ENCODE data around the gene GRIK1.

Gene GRIK1

DNA sequence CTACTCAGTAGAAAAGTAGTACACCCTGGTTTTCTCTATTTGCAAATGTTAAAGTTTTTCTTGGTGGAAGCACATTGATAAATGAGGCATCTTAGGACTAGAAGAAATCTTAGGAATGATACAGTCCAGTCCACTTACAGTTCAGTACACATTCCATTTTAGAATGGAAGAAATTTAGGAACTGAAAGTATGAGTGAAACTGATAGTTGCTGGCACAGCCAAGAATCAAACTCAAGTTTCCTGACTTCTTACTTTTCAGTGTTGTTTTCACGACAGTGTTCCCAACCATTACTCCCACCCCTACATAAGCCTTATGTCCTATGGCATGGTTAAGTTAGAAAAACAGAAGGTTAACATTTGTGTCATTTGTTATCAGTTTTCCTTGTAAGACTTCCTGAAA, 382.6 kb downstream of the GRIK1 start:
- Histone ChIP-seq H3K4me3 (ENCODE audit: low read depth, low read length) (no peak overlapping the region), H3K4me1 (ENCODE audit: control insufficient read depth, insufficient read depth, low read length) (no peaks in the 10 kb centered on the region), H3K9me3 (ENCODE audit: control insufficient read depth, insufficient read depth, low read depth, low read length) (no peaks in the 10 kb centered on the region), H3K27ac (ENCODE audit: extremely low read depth, low read depth, low read length) (no peak overlapping the region), H3K36me3 (ENCODE audit: control insufficient read depth in 2 of 2, insufficient read depth in 1 of 2, low read length in 2 of 2) (no peaks in the 10 kb centered on the region)
- TF ChIP-seq, protein P1, sequence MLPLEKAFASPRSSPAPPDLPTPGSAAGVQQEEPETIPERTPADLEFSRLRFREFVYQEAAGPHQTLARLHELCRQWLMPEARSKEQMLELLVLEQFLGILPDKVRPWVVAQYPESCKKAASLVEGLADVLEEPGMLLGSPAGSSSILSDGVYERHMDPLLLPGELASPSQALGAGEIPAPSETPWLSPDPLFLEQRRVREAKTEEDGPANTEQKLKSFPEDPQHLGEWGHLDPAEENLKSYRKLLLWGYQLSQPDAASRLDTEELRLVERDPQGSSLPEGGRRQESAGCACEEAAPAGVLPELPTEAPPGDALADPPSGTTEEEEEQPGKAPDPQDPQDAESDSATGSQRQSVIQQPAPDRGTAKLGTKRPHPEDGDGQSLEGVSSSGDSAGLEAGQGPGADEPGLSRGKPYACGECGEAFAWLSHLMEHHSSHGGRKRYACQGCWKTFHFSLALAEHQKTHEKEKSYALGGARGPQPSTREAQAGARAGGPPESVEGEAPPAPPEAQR (tag by site-specific recombination; IDR thresholded peaks at IDR 0.05), result no peak
- TF ChIP-seq ZNF610 (tag by site-specific recombination; IDR thresholded peaks at IDR 0.05; ENCODE audit: borderline replicate concordance) (no peak), ZEB2 (tag by site-specific recombination; IDR thresholded peaks at IDR 0.05) (no peak), OSR2 (tag by site-specific recombination; IDR thresholded peaks at IDR 0.05) (no peak), ZBTB1 (tag by site-specific recombination; IDR thresholded peaks at IDR 0.05) (no peak), YY2 (tag by site-specific recombination; IDR thresholded peaks at IDR 0.05) (no peak)
- POLR2A ChIA-PET, result no interaction called here
- CTCF ChIA-PET, result no interaction called here

DNA sequence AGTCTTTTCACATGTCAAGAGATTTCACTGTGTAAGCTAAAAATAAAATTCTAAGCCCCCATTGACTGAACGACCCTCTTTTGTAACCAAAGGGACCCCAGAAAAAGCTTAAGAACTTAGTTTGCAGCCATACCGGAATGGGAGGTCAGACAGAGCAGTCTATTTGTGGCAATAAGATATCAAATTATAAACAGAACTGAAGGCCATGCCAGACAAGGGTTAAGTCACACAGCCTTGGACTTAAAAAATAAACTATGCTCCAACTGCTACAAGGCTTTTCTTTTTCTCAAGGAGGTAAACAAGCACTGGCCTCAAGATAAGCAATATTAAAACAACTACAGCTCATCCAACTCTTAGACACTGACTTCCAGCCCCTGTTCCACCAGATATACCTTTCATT, 384.2 kb downstream of the GRIK1 start:
- Histone ChIP-seq H3K4me3 (ENCODE audit: low read depth, low read length) (no peak overlapping the region), H3K36me3 (ENCODE audit: control insufficient read depth in 2 of 2, insufficient read depth in 1 of 2, low read length in 2 of 2) (no peaks in the 10 kb centered on the region), H3K9me3 (ENCODE audit: control insufficient read depth, insufficient read depth, low read depth, low read length) (no peaks in the 10 kb centered on the region), H3K27ac (ENCODE audit: extremely low read depth, low read depth, low read length) (no peak overlapping the region), H3K4me1 (ENCODE audit: control insufficient read depth, insufficient read depth, low read length) (no peaks in the 10 kb centered on the region)
- POLR2A ChIA-PET, result no interaction called here
- TF ChIP-seq HOXC10 (CRISPR knock-in tag; IDR thresholded peaks at IDR 0.05) (no peak), PRDM1 (tag by site-specific recombination; IDR thresholded peaks at IDR 0.05) (no peak), ZNF335 (tag by site-specific recombination; conservative IDR thresholded peaks at IDR 0.05) (no peak), ZNF768 (tag by site-specific recombination; IDR thresholded peaks at IDR 0.05) (no peak), ZNF530 (tag by site-specific recombination; IDR thresholded peaks at IDR 0.05; ENCODE audit: low read depth) (no peak), ZNF223 (tag by site-specific recombination; IDR thresholded peaks at IDR 0.05) (no peak), ZNF621 (tag by site-specific recombination; IDR thresholded peaks at IDR 0.05) (no peak), ZFP37 (tag by site-specific recombination; IDR thresholded peaks at IDR 0.05) (no peak), ZNF19 (tag by site-specific recombination; IDR thresholded peaks at IDR 0.05; ENCODE audit: low read depth) (no peak), ZNF10 (tag by site-specific recombination; IDR thresholded peaks at IDR 0.05) (no peak), HOXD13 (CRISPR knock-in tag; IDR thresholded peaks at IDR 0.05; ENCODE audit: borderline replicate concordance) (no peak), ZNF629 (tag by site-specific recombination; IDR thresholded peaks at IDR 0.05) (no peak), ZNF624 (tag by site-specific recombination; IDR thresholded peaks at IDR 0.05) (no peak), ZNF394 (tag by site-specific recombination; IDR thresholded peaks at IDR 0.05; ENCODE audit: borderline replicate concordance) (no peak), ZNF561 (tag by site-specific recombination; IDR thresholded peaks at IDR 0.05; ENCODE audit: borderline replicate concordance) (no peak), ZNF239 (tag by site-specific recombination; IDR thresholded peaks at IDR 0.05) (no peak)
- TF ChIP-seq, protein P2, sequence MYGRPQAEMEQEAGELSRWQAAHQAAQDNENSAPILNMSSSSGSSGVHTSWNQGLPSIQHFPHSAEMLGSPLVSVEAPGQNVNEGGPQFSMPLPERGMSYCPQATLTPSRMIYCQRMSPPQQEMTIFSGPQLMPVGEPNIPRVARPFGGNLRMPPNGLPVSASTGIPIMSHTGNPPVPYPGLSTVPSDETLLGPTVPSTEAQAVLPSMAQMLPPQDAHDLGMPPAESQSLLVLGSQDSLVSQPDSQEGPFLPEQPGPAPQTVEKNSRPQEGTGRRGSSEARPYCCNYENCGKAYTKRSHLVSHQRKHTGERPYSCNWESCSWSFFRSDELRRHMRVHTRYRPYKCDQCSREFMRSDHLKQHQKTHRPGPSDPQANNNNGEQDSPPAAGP (tag by site-specific recombination; IDR thresholded peaks at IDR 0.05), result no peak
- TF ChIP-seq, protein P3, sequence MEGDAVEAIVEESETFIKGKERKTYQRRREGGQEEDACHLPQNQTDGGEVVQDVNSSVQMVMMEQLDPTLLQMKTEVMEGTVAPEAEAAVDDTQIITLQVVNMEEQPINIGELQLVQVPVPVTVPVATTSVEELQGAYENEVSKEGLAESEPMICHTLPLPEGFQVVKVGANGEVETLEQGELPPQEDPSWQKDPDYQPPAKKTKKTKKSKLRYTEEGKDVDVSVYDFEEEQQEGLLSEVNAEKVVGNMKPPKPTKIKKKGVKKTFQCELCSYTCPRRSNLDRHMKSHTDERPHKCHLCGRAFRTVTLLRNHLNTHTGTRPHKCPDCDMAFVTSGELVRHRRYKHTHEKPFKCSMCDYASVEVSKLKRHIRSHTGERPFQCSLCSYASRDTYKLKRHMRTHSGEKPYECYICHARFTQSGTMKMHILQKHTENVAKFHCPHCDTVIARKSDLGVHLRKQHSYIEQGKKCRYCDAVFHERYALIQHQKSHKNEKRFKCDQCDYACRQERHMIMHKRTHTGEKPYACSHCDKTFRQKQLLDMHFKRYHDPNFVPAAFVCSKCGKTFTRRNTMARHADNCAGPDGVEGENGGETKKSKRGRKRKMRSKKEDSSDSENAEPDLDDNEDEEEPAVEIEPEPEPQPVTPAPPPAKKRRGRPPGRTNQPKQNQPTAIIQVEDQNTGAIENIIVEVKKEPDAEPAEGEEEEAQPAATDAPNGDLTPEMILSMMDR (tag by site-specific recombination; IDR thresholded peaks at IDR 0.05), result no peak
- TF ChIP-seq, protein P4, sequence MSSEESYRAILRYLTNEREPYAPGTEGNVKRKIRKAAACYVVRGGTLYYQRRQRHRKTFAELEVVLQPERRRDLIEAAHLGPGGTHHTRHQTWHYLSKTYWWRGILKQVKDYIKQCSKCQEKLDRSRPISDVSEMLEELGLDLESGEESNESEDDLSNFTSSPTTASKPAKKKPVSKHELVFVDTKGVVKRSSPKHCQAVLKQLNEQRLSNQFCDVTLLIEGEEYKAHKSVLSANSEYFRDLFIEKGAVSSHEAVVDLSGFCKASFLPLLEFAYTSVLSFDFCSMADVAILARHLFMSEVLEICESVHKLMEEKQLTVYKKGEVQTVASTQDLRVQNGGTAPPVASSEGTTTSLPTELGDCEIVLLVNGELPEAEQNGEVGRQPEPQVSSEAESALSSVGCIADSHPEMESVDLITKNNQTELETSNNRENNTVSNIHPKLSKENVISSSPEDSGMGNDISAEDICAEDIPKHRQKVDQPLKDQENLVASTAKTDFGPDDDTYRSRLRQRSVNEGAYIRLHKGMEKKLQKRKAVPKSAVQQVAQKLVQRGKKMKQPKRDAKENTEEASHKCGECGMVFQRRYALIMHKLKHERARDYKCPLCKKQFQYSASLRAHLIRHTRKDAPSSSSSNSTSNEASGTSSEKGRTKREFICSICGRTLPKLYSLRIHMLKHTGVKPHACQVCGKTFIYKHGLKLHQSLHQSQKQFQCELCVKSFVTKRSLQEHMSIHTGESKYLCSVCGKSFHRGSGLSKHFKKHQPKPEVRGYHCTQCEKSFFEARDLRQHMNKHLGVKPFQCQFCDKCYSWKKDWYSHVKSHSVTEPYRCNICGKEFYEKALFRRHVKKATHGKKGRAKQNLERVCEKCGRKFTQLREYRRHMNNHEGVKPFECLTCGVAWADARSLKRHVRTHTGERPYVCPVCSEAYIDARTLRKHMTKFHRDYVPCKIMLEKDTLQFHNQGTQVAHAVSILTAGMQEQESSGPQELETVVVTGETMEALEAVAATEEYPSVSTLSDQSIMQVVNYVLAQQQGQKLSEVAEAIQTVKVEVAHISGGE (tag by site-specific recombination; conservative IDR thresholded peaks at IDR 0.05; ENCODE audit: low read depth), result no peak
- CTCF ChIA-PET, result interaction anchor here (0.5 to 0.6 kb wide), 2 partner anchors 398 to 1509 kb away, joined by 3 to 5 read pairs; no protein-coding TSS in a partner anchor
